IMR-90 (cell line): ENCODE results near the gene FNBP1. TPM values are rescaled to one million over a fixed set of nuclear protein-coding genes. Genes with fewer than 3 reads are reported as not detected.

Experiments
- BHLHE40 ChIP-seq: fragments of 150-350 bp; IDR thresholded peaks from 2 replicates; pipeline ENCODE4 v1.6.1; 2016; ENCODE audit warnings: mild to moderate bottlenecking, low read depth, low read length
- CEBPB ChIP-seq: IDR thresholded peaks from 2 replicates; pipeline ENCODE4 v1.6.1; 2012; ENCODE audit warnings: low read depth, low read length, improper control_type of control experiment
- MAFK ChIP-seq: IDR thresholded peaks from 2 replicates; pipeline ENCODE4 v1.6.1; 2012; ENCODE audit warnings: low read depth, low read length, improper control_type of control experiment
- polyA plus RNA-seq, 3 experiments: library from polyadenylated mRNA; depleted of rRNA; stranded (reverse); fragments of >200 nt; gene quantifications; 2 replicates each; pipeline ENCODE4 v1.2.3, GENCODE V29; 2012; ENCODE audit warnings: low replicate concordance in 1 of 3
- total RNA-seq: library from RNA; depleted of rRNA; stranded (reverse); fragments of >200 nt; gene quantifications from 2 replicates; pipeline ENCODE4 v1.2.3, GENCODE V29; 2012

The FNBP1 gene
- total and polyA plus RNA-seq, 2 of the 4 experiments (the other 2 are of a cell fraction), result 10.3 to 15.4 TPM

DNA sequence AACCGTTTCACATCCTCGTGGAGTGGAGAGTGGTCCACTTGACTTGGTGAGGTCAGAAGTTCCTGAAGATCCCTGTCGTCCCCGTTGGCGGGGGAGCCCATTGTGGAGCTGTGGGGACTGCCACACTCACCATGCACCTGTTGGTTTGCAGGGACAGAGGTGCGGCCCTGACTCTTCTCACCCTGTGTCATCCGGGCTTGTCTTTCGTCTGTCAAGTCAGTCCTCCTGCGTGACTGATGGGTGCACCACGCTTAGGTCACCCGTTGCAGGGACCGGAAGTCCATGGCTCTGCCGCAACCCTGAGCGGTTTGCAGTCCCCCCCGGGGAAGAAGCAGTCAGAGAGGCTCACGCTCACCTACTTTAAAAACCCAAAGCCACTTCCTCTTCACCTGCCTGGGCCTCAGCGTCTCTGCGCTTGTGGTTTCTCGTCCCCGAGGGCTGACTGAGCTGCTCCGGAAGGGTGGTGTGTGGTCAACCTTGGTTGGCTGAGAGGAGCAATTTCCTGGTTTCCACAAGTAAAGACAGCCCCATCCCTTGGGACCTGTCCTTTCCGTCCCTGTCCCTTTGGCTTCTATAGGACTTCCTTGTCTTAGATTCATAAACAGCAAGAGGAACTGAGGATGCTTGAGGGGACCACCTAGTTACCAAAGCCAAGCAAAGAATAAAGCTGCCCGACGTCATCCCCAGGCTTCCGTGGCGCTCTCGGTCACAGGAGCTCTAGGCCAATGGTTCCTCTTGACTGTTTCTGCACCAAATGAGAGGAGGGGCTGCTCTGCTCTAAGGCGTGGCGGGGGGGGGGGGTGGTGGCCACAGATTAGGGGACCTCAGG lies 154.5 kb downstream of the FNBP1 start (continued):
- TF ChIP-seq MAFK, result no peak
- TF ChIP-seq CEBPB, result no peak
- no peak for TF ChIP-seq BHLHE40
